Left ventricle myocardium inferior (tissue), 1 donor: Measurements from ENCODE around the gene ARAP2. TPM values are rescaled to one million over a fixed set of nuclear protein-coding genes. Genes with fewer than 3 reads are reported as not detected.

Experiments
- DNase-seq: peaks from one replicate; pipeline ENCODE4 v3.0.0-alpha.2; 2020
- H3K27ac ChIP-seq: fragments of 200-600 bp; replicated peaks from 2 replicates; pipeline ENCODE4 v1.8.0; 2021
- H3K27me3 ChIP-seq: fragments of 200-600 bp; 2 replicates; pipeline ENCODE4 v1.8.0; 2021; ENCODE audit warnings: low read depth
- H3K36me3 ChIP-seq: fragments of 200-600 bp; 2 replicates; pipeline ENCODE4 v1.8.0; 2021
- H3K4me1 ChIP-seq: fragments of 200-600 bp; 2 replicates; pipeline ENCODE4 v1.8.0; 2021
- H3K4me3 ChIP-seq: fragments of 200-600 bp; 2 replicates; pipeline ENCODE4 v1.8.0; 2021; ENCODE audit warnings: mild to moderate bottlenecking, moderate library complexity
- H3K9me3 ChIP-seq: fragments of 200-600 bp; replicated peaks from 2 replicates; pipeline ENCODE4 v1.8.0; 2021
- CTCF ChIP-seq: fragments of 200-600 bp; IDR thresholded peaks from 2 replicates; pipeline ENCODE4 v1.8.0; 2021; ENCODE audit warnings: antibody characterized with exemption, mild to moderate bottlenecking, borderline replicate concordance
- intact Hi-C: fragments of 100-400 bp; cut with micrococcal nuclease; formaldehyde crosslinking; loops from one replicate; pipeline ENCODE4 v1.11.0; 2022
- total RNA-seq: library from RNA; stranded (reverse); fragmentation: NEBNext Ultra II Directional; extraction: Animal tissue kit (Norgen Biotek cat#: 25700); gene quantifications from one replicate; pipeline ENCODE4 v1.2.1, GENCODE V29; 2021
- donor health status: DM: no; HTN: yes; CAD: no; lungs with severe emphysema.

The ARAP2 gene
- total RNA-seq, 1 donor from 2014 or later: 2.9 TPM

GRCh38 chr4:36280555-36280954, 36.2 kb upstream of the ARAP2 start:
- no peaks in the 10 kb centered on the region for H3K36me3 ChIP-seq
- H3K9me3 ChIP-seq: no peaks in the 10 kb centered on the region
- no peak for DNase-seq
- intact Hi-C loops: no loop called here
- H3K4me1 ChIP-seq: no peaks in the 10 kb centered on the region
- peaks cover 5% of the 10 kb centered on the region for H3K27me3 ChIP-seq
- no peak for TF ChIP-seq CTCF
- H3K27ac ChIP-seq: no peak overlapping the region
- H3K4me3 ChIP-seq: no peak overlapping the region

GRCh38 chr4:36278789-36279188, 34.5 kb upstream of the ARAP2 start:
- intact Hi-C loops: no loop called here
- H3K9me3 ChIP-seq: no peaks in the 10 kb centered on the region
- no peaks in the 10 kb centered on the region for H3K4me1 ChIP-seq
- H3K27ac ChIP-seq: no peak overlapping the region
- no peak for TF ChIP-seq CTCF
- peaks cover 5% of the 10 kb centered on the region for H3K27me3 ChIP-seq
- no peak overlapping the region for H3K4me3 ChIP-seq
- DNase-seq: no peak
- H3K36me3 ChIP-seq: no peaks in the 10 kb centered on the region

- DNase-seq: no peak
- Histone ChIP-seq H3K4me1 (no peaks in the 10 kb centered on the region), H3K36me3 (no peaks in the 10 kb centered on the region), H3K4me3 (no peak overlapping the region), H3K27me3 (peaks cover 5% of the 10 kb centered on the region), H3K27ac (no peak overlapping the region), H3K9me3 (no peaks in the 10 kb centered on the region)
- no peak for TF ChIP-seq CTCF
- intact Hi-C loops: no loop called here
Measured at GRCh38 chr4:36277533-36277932, 33.2 kb upstream of the ARAP2 start.

- Histone ChIP-seq H3K9me3 (no peaks in the 10 kb centered on the region), H3K4me3 (no peak overlapping the region), H3K36me3 (no peaks in the 10 kb centered on the region), H3K27me3 (no peaks in the 10 kb centered on the region), H3K27ac (no peak overlapping the region), H3K4me1 (no peaks in the 10 kb centered on the region)
- no peak for DNase-seq
- intact Hi-C loops: no loop called here
- no peak for TF ChIP-seq CTCF
Measured at GRCh38 chr4:36274158-36274557, 29.8 kb upstream of the ARAP2 start.

GRCh38 chr4:36273276-36273675, 29.0 kb upstream of the ARAP2 start:
- no peak overlapping the region for H3K4me3 ChIP-seq
- no peaks in the 10 kb centered on the region for H3K27me3 ChIP-seq
- H3K36me3 ChIP-seq: no peaks in the 10 kb centered on the region
- H3K9me3 ChIP-seq: no peaks in the 10 kb centered on the region
- DNase-seq: no peak
- intact Hi-C loops: no loop called here
- no peaks in the 10 kb centered on the region for H3K4me1 ChIP-seq
- H3K27ac ChIP-seq: no peak overlapping the region
- TF ChIP-seq CTCF: no peak
